ENCODE measurements around the gene JAZF1.
"Not testable (repeated sequence)": the region's sequence is repeated elsewhere in the genome, so short reads cannot be mapped to it uniquely, and the experiment has no call there.

The JAZF1 gene

GRCh38 chr7:28015169-28015568, 165.4 kb downstream of the JAZF1 start:
- Histone ChIP-seq H3K4me2 (ENCODE audit: low read length) (no peak overlapping the region), H3K9ac (ENCODE audit: low read length) (no peak overlapping the region), H3K27ac (ENCODE audit: low read depth, low read length, poor library complexity, severe bottlenecking) (no peak overlapping the region), H3K36me3 (ENCODE audit: insufficient read depth, low read length) (no peaks in the 10 kb centered on the region; the same call in 1 of the 2 replicates), H4K20me1 (ENCODE audit: insufficient read depth, low read length) (no peaks in the 10 kb centered on the region), H3K4me3 (ENCODE audit: low read depth, low read length, poor library complexity, severe bottlenecking) (no peak overlapping the region), H3K9me3 (ENCODE audit: low read length) (0 out of 2 replicates have a peak, but pooled peaks cover 2% of the 10 kb centered on the region), H3K27me3 (ENCODE audit: insufficient read depth, low read length) (no peaks in the 10 kb centered on the region), H2AFZ (ENCODE audit: low read length) (no peak overlapping the region), H3F3A (ENCODE audit: insufficient read depth, low read length) (no peaks in the 10 kb centered on the region), H3K9me2 (ENCODE audit: low read depth, low read length) (no peaks in the 10 kb centered on the region), H3K79me2 (ENCODE audit: insufficient read depth, low read length) (no peaks in the 10 kb centered on the region), H3K4me1 (ENCODE audit: insufficient read depth, low read length, severe bottlenecking) (no peaks in the 10 kb centered on the region)
- TF ChIP-seq CTCF (IDR thresholded peaks at IDR 0.05; ENCODE audit: low read length), result no peak
- TF ChIP-seq EZH2 (IDR thresholded peaks at IDR 0.05; ENCODE audit: borderline replicate concordance, low read length), result no peak

- not testable (repeated sequence) for H3K36me3 ChIP-seq (ENCODE audit: insufficient read depth, low read length); H3K9me2 ChIP-seq (ENCODE audit: low read depth, low read length); H3K27ac ChIP-seq (ENCODE audit: low read depth, low read length, poor library complexity, severe bottlenecking); H3K4me1 ChIP-seq (ENCODE audit: insufficient read depth, low read length, severe bottlenecking); H4K20me1 ChIP-seq (ENCODE audit: insufficient read depth, low read length); H3K4me2 ChIP-seq (ENCODE audit: low read length); H3K79me2 ChIP-seq (ENCODE audit: insufficient read depth, low read length); H3K9me3 ChIP-seq (ENCODE audit: low read length); H3K27me3 ChIP-seq (ENCODE audit: insufficient read depth, low read length); H3K9ac ChIP-seq (ENCODE audit: low read length); H3K4me3 ChIP-seq (ENCODE audit: low read depth, low read length, poor library complexity, severe bottlenecking); H2AFZ ChIP-seq (ENCODE audit: low read length); H3F3A ChIP-seq (ENCODE audit: insufficient read depth, low read length)
Measured at GRCh38 chr7:28014340-28014739, 166.3 kb downstream of the JAZF1 start.

GRCh38 chr7:28013441-28013840, 167.2 kb downstream of the JAZF1 start:
- Histone ChIP-seq H3K4me3 (ENCODE audit: low read depth, low read length, poor library complexity, severe bottlenecking) (no peak overlapping the region), H3K4me2 (ENCODE audit: low read length) (no peak overlapping the region), H2AFZ (ENCODE audit: low read length) (no peak overlapping the region), H3K9me2 (ENCODE audit: low read depth, low read length) (no peaks in the 10 kb centered on the region), H3K9ac (ENCODE audit: low read length) (no peak overlapping the region), H4K20me1 (ENCODE audit: insufficient read depth, low read length) (no peaks in the 10 kb centered on the region), H3K36me3 (ENCODE audit: insufficient read depth, low read length) (no peaks in the 10 kb centered on the region; the same call in 1 of the 2 replicates), H3K79me2 (ENCODE audit: insufficient read depth, low read length) (no peaks in the 10 kb centered on the region), H3K27me3 (ENCODE audit: insufficient read depth, low read length) (no peaks in the 10 kb centered on the region), H3K4me1 (ENCODE audit: insufficient read depth, low read length, severe bottlenecking) (no peaks in the 10 kb centered on the region), H3K27ac (ENCODE audit: low read depth, low read length, poor library complexity, severe bottlenecking) (no peak overlapping the region), H3K9me3 (ENCODE audit: low read length) (0 out of 2 replicates have a peak, but pooled peaks cover 2% of the 10 kb centered on the region), H3F3A (ENCODE audit: insufficient read depth, low read length) (no peaks in the 10 kb centered on the region)
- no peak for TF ChIP-seq CTCF (IDR thresholded peaks at IDR 0.05; ENCODE audit: low read length)
- no peak for TF ChIP-seq EZH2 (IDR thresholded peaks at IDR 0.05; ENCODE audit: borderline replicate concordance, low read length)

- H3K9ac ChIP-seq (ENCODE audit: low read length), result no peak overlapping the region
- no peaks in the 10 kb centered on the region for H3K79me2 ChIP-seq (ENCODE audit: insufficient read depth, low read length)
- H3K27me3 ChIP-seq (ENCODE audit: insufficient read depth, low read length), result no peaks in the 10 kb centered on the region
- no peak for TF ChIP-seq EZH2 (IDR thresholded peaks at IDR 0.05; ENCODE audit: borderline replicate concordance, low read length)
- no peak for TF ChIP-seq CTCF (IDR thresholded peaks at IDR 0.05; ENCODE audit: low read length)
- no peak overlapping the region for H2AFZ ChIP-seq (ENCODE audit: low read length)
- H4K20me1 ChIP-seq (ENCODE audit: insufficient read depth, low read length), result no peaks in the 10 kb centered on the region
- no peaks in the 10 kb centered on the region for H3K9me2 ChIP-seq (ENCODE audit: low read depth, low read length)
- no peak overlapping the region for H3K4me2 ChIP-seq (ENCODE audit: low read length)
- 0 out of 2 replicates have a peak, but pooled peaks cover 2% of the 10 kb centered on the region for H3K9me3 ChIP-seq (ENCODE audit: low read length)
- no peaks in the 10 kb centered on the region; the same call in 1 of the 2 replicates for H3K36me3 ChIP-seq (ENCODE audit: insufficient read depth, low read length)
- H3K27ac ChIP-seq (ENCODE audit: low read depth, low read length, poor library complexity, severe bottlenecking), result no peak overlapping the region
- H3F3A ChIP-seq (ENCODE audit: insufficient read depth, low read length), result no peaks in the 10 kb centered on the region
- H3K4me1 ChIP-seq (ENCODE audit: insufficient read depth, low read length, severe bottlenecking), result no peaks in the 10 kb centered on the region
- H3K4me3 ChIP-seq (ENCODE audit: low read depth, low read length, poor library complexity, severe bottlenecking), result no peak overlapping the region
Measured at GRCh38 chr7:28013019-28013418, 167.6 kb downstream of the JAZF1 start.

All from OCI-LY1 (cell line).